Trophoblast cell (in vitro differentiated cells and primary cell): ENCODE results near the gene MPZL1.

Experiments
- DNase-seq, 2 donors: peaks; one replicate each; pipeline ENCODE4 v3.0.0-alpha.2; 2016
- H2AFZ ChIP-seq: 2 replicates; pipeline ENCODE4 v1.6.1; 2013; ENCODE audit warnings: low read length, moderate library complexity, mild to moderate bottlenecking; ENCODE audit not compliant: insufficient read depth, poor library complexity
- H2AK5ac ChIP-seq: 2 replicates; pipeline ENCODE4 v1.6.1; 2013; ENCODE audit warnings: mild to moderate bottlenecking, low read length
- H2BK120ac ChIP-seq: 2 replicates; pipeline ENCODE4 v1.6.1; 2013; ENCODE audit warnings: low read length, mild to moderate bottlenecking, moderate library complexity; ENCODE audit not compliant: insufficient read depth, poor library complexity
- H2BK12ac ChIP-seq: 2 replicates; pipeline ENCODE4 v1.6.1; 2013; ENCODE audit warnings: mild to moderate bottlenecking, low read length, moderate library complexity
- H2BK5ac ChIP-seq: 2 replicates; pipeline ENCODE4 v1.6.1; 2013; ENCODE audit warnings: low read length, low read depth, moderate library complexity, mild to moderate bottlenecking; ENCODE audit not compliant: poor library complexity
- H3K14ac ChIP-seq: 2 replicates; pipeline ENCODE4 v1.6.1; 2013; ENCODE audit warnings: mild to moderate bottlenecking, low read length
- H3K18ac ChIP-seq: 2 replicates; pipeline ENCODE4 v1.6.1; 2013; ENCODE audit warnings: mild to moderate bottlenecking, low read length
- H3K23ac ChIP-seq: 2 replicates; pipeline ENCODE4 v1.6.1; 2013; ENCODE audit warnings: low read length
- H3K27ac ChIP-seq: 2 replicates; pipeline ENCODE4 v1.5.1; 2013; ENCODE audit warnings: low read depth, mild to moderate bottlenecking, inconsistent platforms, low read length, moderate library complexity
- H3K27me3 ChIP-seq: 2 replicates; pipeline ENCODE4 v1.6.1; 2013; ENCODE audit warnings: inconsistent platforms, mild to moderate bottlenecking, low read length, moderate library complexity; ENCODE audit not compliant: insufficient read depth
- H3K36me3 ChIP-seq, 2 experiments: 1 replicate in 1 of 2; 2 replicates in 1 of 2; pipeline ENCODE4 v1.6.1; 2013; ENCODE audit warnings: low read length in 2 of 2, mild to moderate bottlenecking in 2 of 2, moderate library complexity in 1 of 2; ENCODE audit not compliant: insufficient read depth in 2 of 2, control insufficient read depth in 1 of 2
- H3K4ac ChIP-seq: 2 replicates; pipeline ENCODE4 v1.6.1; 2013; ENCODE audit warnings: low read depth, mild to moderate bottlenecking, low read length, moderate library complexity
- H3K4me1 ChIP-seq, 2 experiments: 1 replicate in 1 of 2; 2 replicates in 1 of 2; pipeline ENCODE4 v1.6.1; 2013; ENCODE audit warnings: low read length in 2 of 2, mild to moderate bottlenecking in 2 of 2, moderate library complexity in 1 of 2; ENCODE audit not compliant: insufficient read depth in 2 of 2, control insufficient read depth in 1 of 2
- H3K4me2 ChIP-seq: 2 replicates; pipeline ENCODE4 v1.6.1; 2013; ENCODE audit warnings: inconsistent platforms, mild to moderate bottlenecking, low read length, moderate library complexity
- H3K4me3 ChIP-seq: 2 replicates; pipeline ENCODE4 v1.5.1; 2013; ENCODE audit warnings: mild to moderate bottlenecking, low read depth, low read length, inconsistent platforms
- H3K79me1 ChIP-seq: one replicate; pipeline ENCODE4 v1.6.1; 2013; ENCODE audit warnings: low read length
- H3K79me2 ChIP-seq: 2 replicates; pipeline ENCODE4 v1.6.1; 2013; ENCODE audit warnings: low read length, mild to moderate bottlenecking; ENCODE audit not compliant: control insufficient read depth, insufficient read depth, poor library complexity
- H3K9ac ChIP-seq: 2 replicates; pipeline ENCODE4 v1.6.1; 2013; ENCODE audit warnings: mild to moderate bottlenecking, low read length
- H3K9me3 ChIP-seq: 2 replicates; pipeline ENCODE4 v1.6.1; 2013; ENCODE audit warnings: low read depth, mild to moderate bottlenecking, control low read depth, inconsistent platforms, low read length; ENCODE audit not compliant: insufficient read depth
- H4K12ac ChIP-seq: 2 replicates; pipeline ENCODE4 v1.6.1; 2013; ENCODE audit warnings: low read depth, mild to moderate bottlenecking, low read length, moderate library complexity
- H4K8ac ChIP-seq: 2 replicates; pipeline ENCODE4 v1.6.1; 2013; ENCODE audit warnings: low read depth, mild to moderate bottlenecking, low read length, moderate library complexity
- H4K91ac ChIP-seq: one replicate; pipeline ENCODE4 v1.6.1; 2013; ENCODE audit warnings: low read depth, mild to moderate bottlenecking, low read length, moderate library complexity
- WGBS: extraction: QIAGEN DNeasy Blood & Tissue Kit; methylation state at CpG from one replicate; pipeline ENCODE4 v1.1.7; 2013; ENCODE audit warnings: missing lambda C conversion rate; ENCODE audit not compliant: insufficient read length, insufficient coverage; ENCODE audit errors: extremely low coverage; 5-methylcytosine and 5-hydroxymethylcytosine counted together

Gene MPZL1

GRCh38 chr1:167678838-167679237 lies 42.9 kb upstream of the MPZL1 start:
- H3K79me1 ChIP-seq, result peaks cover 42% of the 10 kb centered on the region
- H4K91ac ChIP-seq, result peak overlapping the region; percentile 84

GRCh38 chr1:167679714-167680113 lies 42.1 kb upstream of the MPZL1 start:
- Histone ChIP-seq H2BK5ac (peak overlapping the region; percentile 67), H3K4ac (peak overlapping the region; percentile 2)

More at GRCh38 chr1:167678838-167679237, 42.9 kb upstream of the MPZL1 start:
- Histone ChIP-seq H3K4me3 (no peak overlapping the region), H4K12ac (no peak overlapping the region), H3K18ac (peak overlapping the region; percentile 17), H4K8ac (no peak overlapping the region), H2AFZ (no peak overlapping the region), H3K14ac (peak overlapping the region; percentile 16), H3K27ac (no peak overlapping the region), H3K4me1 (peaks cover 40 to 43% of the 10 kb centered on the region in 2 experiments), H3K27me3 (no peaks in the 10 kb centered on the region), H3K79me2 (peaks cover 1% of the 10 kb centered on the region), H3K9ac (no peak overlapping the region), H3K23ac (no peak overlapping the region), H2BK120ac (no peak overlapping the region), H2BK12ac (peak overlapping the region; percentile 25), H3K4me2 (no peak overlapping the region), H2AK5ac (peak overlapping the region; percentile 28), H3K36me3 (no peaks in the 10 kb centered on the region), H2BK5ac (peak overlapping the region; percentile 29), H3K9me3 (no peaks in the 10 kb centered on the region), H3K4ac (peak overlapping the region; percentile 9)
- WGBS, result no CpG with 5 or more reads among the region's 3 CpGs
- DNase-seq, result no peak

GRCh38 chr1:167681024-167681423 lies 40.8 kb upstream of the MPZL1 start:
- no peak overlapping the region for H3K9ac ChIP-seq
- peak overlapping the region; percentile 76 for H2BK120ac ChIP-seq
- peaks cover 52 to 55% of the 10 kb centered on the region in 2 experiments for H3K4me1 ChIP-seq
- no peak overlapping the region for H3K4me2 ChIP-seq
- H2AFZ ChIP-seq, result no peak overlapping the region
- H3K4ac ChIP-seq, result peak overlapping the region; percentile 72
- peak overlapping the region; percentile 91 for H4K91ac ChIP-seq
- H3K79me1 ChIP-seq, result peaks cover 50% of the 10 kb centered on the region
- DNase-seq, result no peak
- H3K27me3 ChIP-seq, result no peaks in the 10 kb centered on the region
- H3K18ac ChIP-seq, result peak overlapping the region; percentile 81
- peak overlapping the region; percentile 44 for H4K8ac ChIP-seq
- H3K4me3 ChIP-seq, result no peak overlapping the region
- H3K27ac ChIP-seq, result peak overlapping the region; percentile 79
- H3K9me3 ChIP-seq, result no peaks in the 10 kb centered on the region
- H3K36me3 ChIP-seq, result no peaks in the 10 kb centered on the region
- H4K12ac ChIP-seq, result no peak overlapping the region
- no CpG with 5 or more reads among the region's 3 CpGs for WGBS
- peak overlapping the region; percentile 85 for H2BK5ac ChIP-seq
- H3K79me2 ChIP-seq, result peaks cover 1% of the 10 kb centered on the region
- peak overlapping the region; percentile 94 for H2AK5ac ChIP-seq
- H2BK12ac ChIP-seq, result peak overlapping the region; percentile 99
- no peak overlapping the region for H3K23ac ChIP-seq
- peak overlapping the region; percentile 45 for H3K14ac ChIP-seq

More at GRCh38 chr1:167679714-167680113, 42.1 kb upstream of the MPZL1 start:
- Histone ChIP-seq H2BK120ac (peak overlapping the region; percentile 72), H2AFZ (peak overlapping the region; percentile 8), H3K4me2 (no peak overlapping the region), H3K23ac (no peak overlapping the region), H3K4me1 (peaks cover 47 to 51% of the 10 kb centered on the region in 2 experiments), H3K36me3 (no peaks in the 10 kb centered on the region), H3K9me3 (no peaks in the 10 kb centered on the region), H4K8ac (no peak overlapping the region), H3K79me1 (peaks cover 49% of the 10 kb centered on the region), H3K18ac (peak overlapping the region; percentile 52), H4K12ac (no peak overlapping the region), H2BK12ac (peak overlapping the region; percentile 99), H3K9ac (no peak overlapping the region), H2AK5ac (peak overlapping the region; percentile 59), H3K4me3 (no peak overlapping the region), H4K91ac (peak overlapping the region; percentile 91), H3K79me2 (peaks cover 1% of the 10 kb centered on the region), H3K27me3 (no peaks in the 10 kb centered on the region), H3K14ac (peak overlapping the region; percentile 71), H3K27ac (peak overlapping the region; percentile 9)
- no CpG with 5 or more reads among the region's 6 CpGs for WGBS
- DNase-seq, result no peak

- Histone ChIP-seq H3K4me1 (peaks cover 53 to 57% of the 10 kb centered on the region in 2 experiments), H4K8ac (peak overlapping the region; percentile 54), H3K79me2 (peaks cover 1% of the 10 kb centered on the region), H3K9ac (no peak overlapping the region), H2AK5ac (peak overlapping the region; percentile 52), H3K27ac (peak overlapping the region; percentile 92), H3K36me3 (no peaks in the 10 kb centered on the region), H3K23ac (no peak overlapping the region), H3K4ac (peak overlapping the region; percentile 53), H3K14ac (peak overlapping the region; percentile 80), H2BK12ac (peak overlapping the region; percentile 83), H4K91ac (peak overlapping the region; percentile 95), H3K27me3 (no peaks in the 10 kb centered on the region), H4K12ac (no peak overlapping the region), H3K9me3 (no peaks in the 10 kb centered on the region), H3K4me3 (no peak overlapping the region), H3K18ac (peak overlapping the region; percentile 86), H2BK5ac (peak overlapping the region; percentile 94), H3K4me2 (peak overlapping the region; percentile 22), H3K79me1 (peaks cover 50% of the 10 kb centered on the region), H2BK120ac (peak overlapping the region; percentile 92), H2AFZ (no peak overlapping the region)
- DNase-seq, result no peak
- WGBS, result no CpG with 5 or more reads among the region's 5 CpGs
Observed at GRCh38 chr1:167681451-167682098, 40.2 kb upstream of the MPZL1 start.
